GM21515 (cell line): ENCODE results near the gene ST8SIA4.
A peak's percentile ranks its signal among the peaks of the same experiment; 100 is the strongest.

Source experiments
- ATAC-seq: cut with Tn5 transposase; IDR thresholded peaks from one replicate; pipeline ENCODE4 v1.9.1; 2021; ENCODE audit not compliant: unreplicated experiment

ST8SIA4 gene

GRCh38 chr5:100872408-100873190 is 30.5 kb downstream of the ST8SIA4 start:
- ATAC-seq = no peak

GRCh38 chr5:100867039-100867562 is 36.0 kb downstream of the ST8SIA4 start:
- ATAC-seq = no peak

GRCh38 chr5:100864931-100865330 is 38.2 kb downstream of the ST8SIA4 start:
- ATAC-seq = no peak

GRCh38 chr5:100863739-100864138 is 39.3 kb downstream of the ST8SIA4 start:
- ATAC-seq = no peak

GRCh38 chr5:100861148-100861547 is 41.9 kb downstream of the ST8SIA4 start:
- no peak for ATAC-seq

GRCh38 chr5:100860407-100860806 is 42.7 kb downstream of the ST8SIA4 start:
- ATAC-seq = peak; percentile 31

GRCh38 chr5:100858987-100859545 is 44.0 kb downstream of the ST8SIA4 start:
- no peak for ATAC-seq

GRCh38 chr5:100856462-100856861 is 46.6 kb downstream of the ST8SIA4 start:
- no peak for ATAC-seq

- ATAC-seq = no peak
Observed at GRCh38 chr5:100855937-100856430, 47.1 kb downstream of the ST8SIA4 start.

- no peak for ATAC-seq
Observed at GRCh38 chr5:100855295-100855694, 47.8 kb downstream of the ST8SIA4 start.

GRCh38 chr5:100854591-100854990 is 48.5 kb downstream of the ST8SIA4 start:
- ATAC-seq = no peak

- no peak for ATAC-seq
Observed at GRCh38 chr5:100853582-100853981, 49.5 kb downstream of the ST8SIA4 start.

GRCh38 chr5:100852988-100853449 is 50.1 kb downstream of the ST8SIA4 start:
- peak; percentile 95 for ATAC-seq

- ATAC-seq = no peak
Observed at GRCh38 chr5:100852051-100852450, 51.0 kb downstream of the ST8SIA4 start.

GRCh38 chr5:100846772-100847171 is 56.3 kb downstream of the ST8SIA4 start:
- no peak for ATAC-seq

GRCh38 chr5:100842080-100842479 is 61.0 kb downstream of the ST8SIA4 start:
- ATAC-seq = no peak

GRCh38 chr5:100841358-100842076 is 61.6 kb downstream of the ST8SIA4 start:
- ATAC-seq = no peak

GRCh38 chr5:100840789-100841188 is 62.3 kb downstream of the ST8SIA4 start:
- ATAC-seq = peak; percentile 35

- ATAC-seq = peak; percentile 72
Observed at GRCh38 chr5:100840370-100840769, 62.7 kb downstream of the ST8SIA4 start.

GRCh38 chr5:100838048-100838473 is 65.0 kb downstream of the ST8SIA4 start:
- ATAC-seq = no peak

GRCh38 chr5:100834519-100834918 is 68.6 kb downstream of the ST8SIA4 start:
- ATAC-seq = no peak
